ENCODE data around the gene NFS1. TPM values are rescaled to one million over a fixed set of nuclear protein-coding genes. Genes with fewer than 3 reads are reported as not detected.

NFS1 gene
- total RNA-seq, 1 experiment from 2014 or later = 24.7 TPM

DNA sequence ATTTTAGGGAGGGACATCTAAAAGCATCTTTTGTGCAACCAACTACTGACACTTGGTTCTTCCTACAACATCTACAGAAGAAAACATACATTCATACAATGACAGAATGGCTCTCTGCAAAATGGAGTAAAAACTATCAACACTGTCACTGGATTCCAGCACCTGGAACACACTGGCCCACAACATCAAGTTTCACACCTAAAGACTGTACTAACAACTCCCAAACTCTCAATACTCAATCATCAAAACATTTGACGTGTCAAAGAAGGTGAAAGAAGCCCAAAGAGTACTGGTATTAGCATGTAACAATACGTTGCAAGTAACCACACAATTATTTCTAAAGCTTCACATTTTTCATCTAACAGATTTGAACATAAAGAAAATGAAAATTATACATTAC is 36.6 kb downstream of the NFS1 start:
- Histone ChIP-seq H3K4me3 (peak overlapping the region; percentile 73; the same call in 1 of the 2 replicates), H3K9me3 (replicated peaks) (no peaks in the 10 kb centered on the region), H3K36me3 (peaks cover 22% of the 10 kb centered on the region; the same call in 1 of the 2 replicates), H3K27ac (no peak overlapping the region), H3K27me3 (replicated peaks) (no peaks in the 10 kb centered on the region), H3K4me1 (replicated peaks) (peaks cover 29% of the 10 kb centered on the region)
- no peak for DNase-seq (ENCODE audit: low read depth in 1 of 2, low spot score in 2 of 2)

DNA sequence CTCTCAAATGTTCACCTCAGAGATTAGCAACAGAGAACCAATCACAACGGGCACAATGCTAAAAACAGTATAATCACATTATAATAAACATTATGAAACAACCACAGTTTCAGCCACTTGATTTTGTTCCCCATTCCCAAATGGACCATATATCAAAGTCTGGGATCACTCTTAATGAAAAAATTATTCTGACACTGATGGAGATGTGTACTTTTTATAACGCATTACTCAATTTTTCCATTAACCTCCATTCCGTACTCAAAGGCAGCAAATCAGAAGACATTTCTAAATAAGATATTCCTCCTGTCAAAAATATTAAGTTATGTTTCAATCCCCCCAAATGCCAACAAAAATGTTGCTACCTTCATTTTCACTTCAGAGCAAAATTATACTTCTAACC is 37.2 kb downstream of the NFS1 start:
- H3K9me3 ChIP-seq (replicated peaks) = no peaks in the 10 kb centered on the region
- H3K4me3 ChIP-seq = no peak overlapping the region
- no peaks in the 10 kb centered on the region for H3K27me3 ChIP-seq (replicated peaks)
- peaks cover 29% of the 10 kb centered on the region for H3K4me1 ChIP-seq (replicated peaks)
- no peak overlapping the region for H3K27ac ChIP-seq
- H3K36me3 ChIP-seq = peaks cover 27% of the 10 kb centered on the region; the same call in 1 of the 2 replicates
- DNase-seq (ENCODE audit: low read depth in 1 of 2, low spot score in 2 of 2) = no peak

DNA sequence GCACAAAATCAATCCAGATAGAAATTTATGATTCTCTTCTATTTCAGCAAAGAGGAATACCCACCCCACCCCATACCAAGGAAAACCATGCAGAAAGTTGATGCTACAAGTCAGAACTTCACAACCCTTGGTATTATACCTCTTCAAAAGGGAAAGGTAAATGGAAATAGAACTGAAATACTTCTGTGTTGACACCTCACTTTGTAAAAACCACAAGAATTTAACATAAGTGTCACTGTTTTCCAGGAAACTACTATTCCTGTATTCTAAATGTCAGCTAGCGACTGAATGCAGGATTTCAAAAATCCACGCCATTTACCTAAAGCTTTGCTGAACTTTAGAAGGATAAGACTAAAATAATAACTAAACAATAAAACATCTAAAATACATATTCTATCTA is 38.1 kb downstream of the NFS1 start:
- Histone ChIP-seq H3K27me3 (replicated peaks) (no peaks in the 10 kb centered on the region), H3K4me1 (replicated peaks) (peaks cover 29% of the 10 kb centered on the region), H3K36me3 (peaks cover 36% of the 10 kb centered on the region), H3K4me3 (no peak overlapping the region), H3K9me3 (replicated peaks) (no peaks in the 10 kb centered on the region), H3K27ac (peak overlapping the region; percentile 13; the same call in 1 of the 2 replicates)
- DNase-seq (ENCODE audit: low read depth in 1 of 2, low spot score in 2 of 2) = no peak

DNA sequence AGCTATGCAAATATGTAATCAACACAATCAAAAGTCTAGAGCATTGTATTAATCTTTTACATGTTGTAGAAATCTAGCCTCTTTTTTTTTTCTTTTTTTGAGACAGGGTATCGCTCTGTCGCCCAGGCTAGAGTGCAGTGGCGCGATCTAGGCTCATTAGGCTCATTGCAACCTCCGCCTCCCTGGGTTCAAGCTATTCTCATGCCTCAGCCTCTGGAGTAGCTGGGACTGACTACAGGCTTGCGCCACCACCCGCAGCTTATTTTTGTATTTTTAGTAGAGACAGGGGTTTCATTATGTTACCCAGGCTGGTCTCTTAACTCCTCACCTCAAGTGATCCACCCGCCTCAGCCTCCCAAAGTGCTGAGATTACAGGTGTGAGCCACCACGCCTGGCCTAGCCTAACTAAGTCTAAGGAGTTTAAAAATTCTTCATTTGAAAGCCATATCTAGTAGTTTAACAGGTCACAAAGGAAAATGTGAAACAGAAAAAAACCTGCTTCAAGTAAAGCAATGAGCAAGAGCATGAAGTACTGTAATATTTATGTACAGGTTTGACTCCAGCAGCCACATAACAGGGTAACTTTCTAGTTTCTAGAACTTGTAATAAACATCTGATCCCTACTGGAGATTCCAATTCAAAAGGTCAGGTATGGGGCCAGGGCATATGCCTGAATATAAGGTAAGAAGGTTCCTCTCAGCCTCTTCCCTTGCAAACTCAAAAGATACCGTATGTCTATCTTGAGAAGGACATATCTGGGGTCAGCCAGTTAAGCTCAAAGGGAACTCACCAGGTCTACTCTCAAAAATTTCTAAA is 38.8 kb downstream of the NFS1 start:
- Histone ChIP-seq H3K4me3 (no peak overlapping the region), H3K9me3 (replicated peaks) (no peaks in the 10 kb centered on the region), H3K4me1 (replicated peaks) (peaks cover 29% of the 10 kb centered on the region), H3K27ac (peak overlapping the region; percentile 13; the same call in 1 of the 2 replicates), H3K27me3 (replicated peaks) (no peaks in the 10 kb centered on the region), H3K36me3 (peaks cover 43% of the 10 kb centered on the region)
- no peak for DNase-seq (ENCODE audit: low read depth in 1 of 2, low spot score in 2 of 2)

DNA sequence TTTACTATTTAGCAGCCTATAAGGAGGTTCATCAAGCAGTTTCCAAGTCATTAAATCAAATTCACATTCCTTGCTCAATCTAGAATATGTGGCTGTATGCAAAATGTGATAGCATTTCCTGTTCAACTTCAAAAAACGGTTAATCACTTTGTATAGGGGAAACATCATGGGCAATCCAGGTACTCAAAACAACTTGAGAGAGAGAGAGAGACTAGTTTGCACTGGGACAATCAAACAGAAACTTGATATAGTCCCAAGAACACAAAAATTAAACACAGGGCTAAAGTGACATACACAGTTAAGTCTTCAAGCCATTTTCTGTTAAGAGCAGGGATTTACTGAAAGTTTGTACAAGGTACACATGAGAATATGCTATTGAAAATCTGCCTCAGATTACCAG is 41.9 kb downstream of the NFS1 start:
- H3K4me3 ChIP-seq = no peak overlapping the region
- peaks cover 62% of the 10 kb centered on the region for H3K36me3 ChIP-seq
- DNase-seq (ENCODE audit: low read depth in 1 of 2, low spot score in 2 of 2) = no peak
- H3K27me3 ChIP-seq (replicated peaks) = no peaks in the 10 kb centered on the region
- no peak overlapping the region for H3K27ac ChIP-seq
- H3K4me1 ChIP-seq (replicated peaks) = peaks cover 19% of the 10 kb centered on the region
- H3K9me3 ChIP-seq (replicated peaks) = no peaks in the 10 kb centered on the region

DNA sequence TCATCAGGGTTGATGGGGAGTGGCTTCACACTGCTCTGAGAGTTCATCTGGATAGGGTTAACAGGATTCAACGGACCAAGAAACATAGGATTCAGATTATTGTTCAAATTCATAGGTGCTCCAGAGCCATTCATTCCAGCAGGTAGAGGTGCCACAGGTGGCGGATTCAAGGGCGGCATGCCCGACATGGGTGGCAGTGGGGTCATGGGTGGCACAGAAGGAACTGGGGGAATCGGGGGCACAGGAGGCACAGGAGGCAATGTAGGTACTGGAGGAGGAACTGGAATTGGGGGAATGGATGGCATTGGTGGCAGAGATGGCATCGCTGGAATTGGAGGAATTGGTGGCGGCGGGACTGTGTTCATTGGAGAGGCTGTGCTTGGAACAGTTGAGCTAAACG is 44.7 kb downstream of the NFS1 start:
- H3K36me3 ChIP-seq = peaks cover 79% of the 10 kb centered on the region

DNA sequence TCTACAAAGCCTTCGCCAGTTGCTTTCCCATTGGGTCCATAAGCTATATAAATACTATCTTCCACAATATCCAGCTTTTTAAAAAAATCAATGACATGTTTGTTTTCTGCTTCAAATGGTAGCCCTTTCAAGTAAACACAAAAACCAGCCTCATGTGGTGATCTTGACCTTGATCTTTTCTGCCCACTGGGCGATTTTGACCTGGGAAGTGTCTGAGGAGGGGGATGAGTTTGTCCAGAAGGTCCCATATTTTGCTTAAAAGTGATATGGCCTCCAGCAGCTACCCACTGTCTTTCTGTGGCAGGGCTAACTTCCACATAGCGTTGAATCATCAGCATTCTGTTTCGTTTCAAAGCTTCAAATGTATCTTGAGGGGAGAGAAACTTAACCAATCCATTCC is 45.3 kb downstream of the NFS1 start:
- H3K4me3 ChIP-seq = no peak overlapping the region

More for the DNA sequence above, 44.7 kb downstream of the NFS1 start:
- no peaks in the 10 kb centered on the region for H3K4me1 ChIP-seq (replicated peaks)
- DNase-seq (ENCODE audit: low read depth in 1 of 2, low spot score in 2 of 2) = no peak
- no peaks in the 10 kb centered on the region for H3K9me3 ChIP-seq (replicated peaks)
- no peak overlapping the region for H3K4me3 ChIP-seq
- no peak overlapping the region for H3K27ac ChIP-seq
- H3K27me3 ChIP-seq (replicated peaks) = no peaks in the 10 kb centered on the region

DNA sequence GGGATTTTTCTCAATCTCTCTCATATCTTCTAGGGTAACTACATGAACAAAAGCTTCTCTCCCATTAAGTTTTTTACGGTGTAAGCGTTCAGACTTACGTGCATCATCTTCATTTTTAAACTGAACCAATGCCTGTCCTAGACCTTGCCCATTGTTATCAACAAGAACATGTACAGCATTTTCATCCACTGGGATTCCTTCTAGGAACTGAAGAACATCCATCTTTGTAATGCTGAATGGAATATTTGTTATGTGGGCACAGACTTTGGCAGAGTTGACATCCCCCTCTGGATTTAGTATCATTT is 45.8 kb downstream of the NFS1 start:
- no peak for DNase-seq (ENCODE audit: low read depth in 1 of 2, low spot score in 2 of 2)
- Histone ChIP-seq H3K4me3 (no peak overlapping the region), H3K27ac (no peak overlapping the region), H3K27me3 (replicated peaks) (no peaks in the 10 kb centered on the region), H3K36me3 (peaks cover 81% of the 10 kb centered on the region), H3K9me3 (replicated peaks) (no peaks in the 10 kb centered on the region), H3K4me1 (replicated peaks) (no peaks in the 10 kb centered on the region)

More for the DNA sequence above, 45.3 kb downstream of the NFS1 start:
- H3K27me3 ChIP-seq (replicated peaks) = no peaks in the 10 kb centered on the region
- H3K4me1 ChIP-seq (replicated peaks) = no peaks in the 10 kb centered on the region
- no peaks in the 10 kb centered on the region for H3K9me3 ChIP-seq (replicated peaks)
- H3K27ac ChIP-seq = no peak overlapping the region
- H3K36me3 ChIP-seq = peaks cover 79% of the 10 kb centered on the region
- DNase-seq (ENCODE audit: low read depth in 1 of 2, low spot score in 2 of 2) = no peak

DNA sequence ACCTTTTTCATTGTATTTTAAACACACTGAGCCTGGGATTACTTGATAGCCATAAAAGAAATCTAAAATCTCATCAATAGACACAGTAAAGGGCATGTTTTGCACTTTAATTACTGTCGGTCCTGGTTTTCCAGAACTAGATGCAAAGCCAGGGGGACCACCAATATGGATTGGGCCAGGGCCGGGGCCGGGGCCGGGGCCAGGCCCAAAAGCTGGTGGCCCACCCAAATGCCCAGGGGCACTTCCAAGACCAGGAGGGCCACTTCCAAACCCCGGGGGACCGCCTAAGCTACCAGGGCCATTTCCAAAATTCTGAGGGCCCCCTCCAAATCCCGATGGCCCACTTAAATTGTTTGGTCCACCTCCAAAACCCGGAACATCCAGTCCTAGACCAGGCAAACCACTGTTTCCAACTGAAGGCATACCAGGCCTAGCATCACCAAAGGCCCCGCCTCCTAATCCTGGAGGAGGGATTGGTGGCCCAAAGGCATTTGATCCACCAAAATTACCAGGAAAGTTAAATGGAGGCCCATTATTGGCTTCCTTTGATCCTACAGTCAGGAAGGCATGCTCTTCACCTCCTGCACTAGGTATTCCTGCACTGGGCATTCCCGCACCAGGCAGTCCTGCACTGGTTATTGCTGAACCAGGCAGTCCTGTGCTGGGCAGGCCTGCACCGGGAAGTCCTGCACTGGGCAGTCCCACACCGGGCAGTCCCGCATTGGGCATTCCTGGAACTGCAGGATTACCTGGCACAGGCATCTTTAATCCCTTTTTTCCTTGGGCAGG is 46.3 kb downstream of the NFS1 start:
- H3K27ac ChIP-seq = no peak overlapping the region
- H3K36me3 ChIP-seq = peaks cover 82% of the 10 kb centered on the region
- no peak overlapping the region for H3K4me3 ChIP-seq

DNA sequence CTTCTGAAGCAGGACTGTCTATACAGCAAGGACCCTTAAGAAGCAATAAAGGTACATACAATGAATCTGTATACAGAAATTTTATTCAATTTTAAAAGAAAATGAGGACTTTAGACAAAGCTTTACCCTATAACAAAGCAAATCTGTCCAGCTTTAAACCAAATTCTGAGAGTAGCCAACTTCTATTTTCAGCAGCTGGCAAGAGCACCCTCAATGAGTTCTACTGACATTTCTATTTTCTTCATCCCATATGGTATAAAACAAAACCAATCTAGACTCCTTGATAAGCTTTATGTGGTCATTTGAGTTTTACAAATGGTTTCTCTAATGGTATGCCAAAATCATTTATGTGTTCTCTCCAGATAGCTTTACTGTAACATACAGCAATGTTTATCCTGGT is 47.2 kb downstream of the NFS1 start:
- DNase-seq (ENCODE audit: low read depth in 1 of 2, low spot score in 2 of 2) = no peak

More for the DNA sequence above, 46.3 kb downstream of the NFS1 start:
- no peaks in the 10 kb centered on the region for H3K4me1 ChIP-seq (replicated peaks)
- no peaks in the 10 kb centered on the region for H3K9me3 ChIP-seq (replicated peaks)
- no peak for DNase-seq (ENCODE audit: low read depth in 1 of 2, low spot score in 2 of 2)
- no peaks in the 10 kb centered on the region for H3K27me3 ChIP-seq (replicated peaks)

DNA sequence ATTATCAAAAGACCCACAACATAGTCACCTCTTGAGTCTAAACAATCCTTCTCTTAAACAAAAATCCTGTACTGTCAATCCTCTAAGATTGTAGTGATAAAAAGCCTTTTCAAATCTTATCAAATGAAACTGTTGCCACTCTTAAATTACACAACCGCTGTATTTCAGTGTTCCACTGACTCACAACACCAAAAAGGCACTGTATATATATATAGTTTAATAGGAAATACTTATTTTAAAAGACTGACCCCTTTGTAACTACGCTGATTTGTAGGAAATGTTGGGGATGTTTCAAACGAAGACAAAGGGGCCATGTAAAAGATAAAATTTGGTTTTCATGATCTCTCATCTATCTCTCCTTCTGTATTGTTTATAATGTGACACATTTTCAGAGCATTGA is 48.5 kb downstream of the NFS1 start:
- no peak overlapping the region for H3K4me3 ChIP-seq
- no peak for DNase-seq (ENCODE audit: low read depth in 1 of 2, low spot score in 2 of 2)
- no peaks in the 10 kb centered on the region for H3K9me3 ChIP-seq (replicated peaks)
- H3K4me1 ChIP-seq (replicated peaks) = no peaks in the 10 kb centered on the region
- peaks cover 70% of the 10 kb centered on the region for H3K36me3 ChIP-seq
- no peak overlapping the region for H3K27ac ChIP-seq
- H3K27me3 ChIP-seq (replicated peaks) = no peaks in the 10 kb centered on the region

More for the DNA sequence above, 47.2 kb downstream of the NFS1 start:
- no peaks in the 10 kb centered on the region for H3K27me3 ChIP-seq (replicated peaks)
- H3K27ac ChIP-seq = no peak overlapping the region
- H3K4me3 ChIP-seq = no peak overlapping the region
- H3K9me3 ChIP-seq (replicated peaks) = no peaks in the 10 kb centered on the region
- no peaks in the 10 kb centered on the region for H3K4me1 ChIP-seq (replicated peaks)
- peaks cover 80% of the 10 kb centered on the region for H3K36me3 ChIP-seq

DNA sequence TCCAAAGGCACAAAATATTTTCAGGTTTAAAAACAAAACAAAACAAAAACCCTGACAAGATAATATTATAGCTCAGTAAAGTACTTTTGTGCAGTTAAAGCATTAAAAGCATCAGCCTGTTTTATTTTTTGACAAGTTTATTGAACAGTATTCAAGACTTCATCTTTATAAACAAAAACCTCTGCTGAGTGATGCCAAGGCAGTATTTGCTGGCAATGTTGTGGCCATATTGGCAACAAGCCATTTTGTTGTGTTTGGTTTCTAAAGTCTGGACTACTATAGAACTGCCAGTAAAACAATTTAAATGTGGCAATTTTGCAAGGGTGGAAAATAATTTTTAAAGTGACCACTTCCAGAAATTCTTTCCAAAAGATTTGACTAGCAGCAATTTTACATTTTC is 50.3 kb downstream of the NFS1 start:
- no peak for DNase-seq (ENCODE audit: low read depth in 1 of 2, low spot score in 2 of 2)
- Histone ChIP-seq H3K4me1 (replicated peaks) (no peaks in the 10 kb centered on the region), H3K9me3 (replicated peaks) (no peaks in the 10 kb centered on the region)

DNA sequence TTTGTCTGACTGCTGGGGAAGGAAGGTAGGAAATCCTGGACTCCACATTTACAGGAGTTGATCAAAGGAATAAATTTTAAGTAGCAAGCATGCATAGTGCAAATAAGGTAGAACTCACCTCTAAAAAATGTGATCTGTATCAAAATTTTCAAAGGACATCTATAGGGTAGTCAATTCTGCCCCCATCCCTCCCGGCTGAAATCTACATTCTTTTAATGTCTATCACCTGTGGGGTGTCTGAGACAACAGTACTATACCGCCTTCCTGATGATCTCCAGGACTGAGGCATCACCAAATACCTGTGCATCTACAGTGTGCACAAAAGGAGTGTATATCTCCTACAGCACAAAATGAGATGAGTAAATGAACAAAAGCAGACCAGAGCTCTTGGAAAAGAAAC is 54.3 kb downstream of the NFS1 start:
- H3K9me3 ChIP-seq (replicated peaks) = no peaks in the 10 kb centered on the region
- H3K4me1 ChIP-seq (replicated peaks) = no peaks in the 10 kb centered on the region
- H3K27me3 ChIP-seq (replicated peaks) = no peaks in the 10 kb centered on the region
- H3K36me3 ChIP-seq = peaks cover 31% of the 10 kb centered on the region
- no peak overlapping the region for H3K4me3 ChIP-seq
- DNase-seq (ENCODE audit: low read depth in 1 of 2, low spot score in 2 of 2) = no peak
- H3K27ac ChIP-seq = no peak overlapping the region

More for the DNA sequence above, 50.3 kb downstream of the NFS1 start:
- Histone ChIP-seq H3K27me3 (replicated peaks) (no peaks in the 10 kb centered on the region), H3K36me3 (peaks cover 61% of the 10 kb centered on the region), H3K27ac (no peak overlapping the region), H3K4me3 (no peak overlapping the region)

DNA sequence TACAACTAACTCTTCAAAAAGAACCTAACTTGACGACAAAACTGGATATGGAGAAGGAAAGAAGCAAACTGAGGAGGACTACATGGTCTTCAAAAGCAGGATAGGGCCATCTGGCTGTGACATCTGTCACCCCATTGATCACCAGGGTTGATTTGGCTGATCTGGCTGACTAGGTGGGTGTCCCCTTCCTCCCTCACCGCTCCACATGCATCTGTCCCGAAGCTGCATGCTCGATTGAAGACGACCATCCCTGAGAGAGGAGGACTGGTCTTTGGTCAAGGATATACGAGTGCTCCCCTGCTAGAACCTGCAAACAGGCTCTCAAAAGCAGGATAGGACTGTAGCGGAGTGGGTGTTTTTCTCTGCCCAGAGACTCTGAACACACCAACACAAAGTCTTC is 56.1 kb downstream of the NFS1 start:
- DNase-seq (ENCODE audit: low read depth in 1 of 2, low spot score in 2 of 2) = no peak
- Histone ChIP-seq H3K4me1 (replicated peaks) (no peaks in the 10 kb centered on the region), H3K4me3 (no peak overlapping the region), H3K9me3 (replicated peaks) (no peaks in the 10 kb centered on the region), H3K27ac (no peak overlapping the region), H3K36me3 (peaks cover 23% of the 10 kb centered on the region), H3K27me3 (replicated peaks) (no peaks in the 10 kb centered on the region)
